CD4-positive, alpha-beta T cell (primary cell): ENCODE data around the gene SPRED2. TPM values are rescaled to one million over a fixed set of nuclear protein-coding genes. Genes with fewer than 3 reads are reported as not detected.

Experiments
- ATAC-seq: fragments of 200-7000 bp; cut with Tn5 transposase; one replicate; pipeline ENCODE4 v1.10.0; 2022; ENCODE audit warnings: mild to moderate bottlenecking; ENCODE audit not compliant: poor library complexity
- CTCF ChIA-PET: fragments of 350-600 bp; sonication (Branson Sonifier 250); formaldehyde crosslinking; loops from one replicate; lab custom pipeline; 2021; ENCODE audit warnings: antibody characterized with exemption, inconsistent platforms; lab: Charles Lee
- POLR2A ChIA-PET: fragments of 350-600 bp; sonication (Branson Sonifier 250); formaldehyde crosslinking; loops from one replicate; lab custom pipeline; 2021; ENCODE audit warnings: antibody characterized with exemption, inconsistent platforms; lab: Charles Lee
- DNase-seq, 14 experiments: peaks; one replicate each; pipeline ENCODE4 v3.0.0-alpha.2; 2013 to 2020; ENCODE audit warnings: mixed read lengths in 2 of 14
- H3K27ac ChIP-seq, 2 donors: one replicate each; pipeline versions ENCODE4 v1.5.1 to v1.7.0; 2013; ENCODE audit warnings: low read length in 2 of 2, low read depth in 1 of 2, mild to moderate bottlenecking in 1 of 2
- H3K27me3 ChIP-seq, 2 experiments: 1 replicate in 1 of 2; 2 replicates in 1 of 2; pipeline versions ENCODE4 v1.6.1 to v1.7.0; 2013; ENCODE audit warnings: low read length in 2 of 2, control low read depth in 1 of 2, mild to moderate bottlenecking in 1 of 2, moderate library complexity in 1 of 2; ENCODE audit not compliant: insufficient read depth in 2 of 2, control insufficient read depth in 1 of 2
- H3K36me3 ChIP-seq: one replicate; pipeline ENCODE4 v1.6.1; 2013; ENCODE audit warnings: low read length, control low read depth; ENCODE audit not compliant: insufficient read depth
- H3K4me1 ChIP-seq: one replicate; pipeline ENCODE4 v1.6.1; 2013; ENCODE audit warnings: low read length, control low read depth; ENCODE audit not compliant: insufficient read depth
- H3K4me3 ChIP-seq: one replicate; pipeline ENCODE4 v1.5.1; 2013; ENCODE audit warnings: mild to moderate bottlenecking, low read length, moderate library complexity
- H3K9me3 ChIP-seq, 2 experiments: 1 replicate in 1 of 2; 2 replicates in 1 of 2; pipeline versions ENCODE4 v1.6.1 to v1.7.0; 2013; ENCODE audit warnings: low read length in 2 of 2, mild to moderate bottlenecking in 2 of 2, control low read depth in 1 of 2, moderate library complexity in 1 of 2; ENCODE audit not compliant: control insufficient read depth in 1 of 2, insufficient read depth in 1 of 2
- H3K27ac Mint-ChIP-seq: one replicate; pipeline ENCODE4 v1.8.0; 2020; ENCODE audit warnings: mixed read lengths
- H3K27me3 Mint-ChIP-seq: one replicate; pipeline ENCODE4 v1.8.0; 2021; ENCODE audit warnings: mixed read lengths
- H3K36me3 Mint-ChIP-seq: one replicate; pipeline ENCODE4 v1.8.0; 2021; ENCODE audit warnings: low read depth, mixed read lengths
- H3K4me1 Mint-ChIP-seq: one replicate; pipeline ENCODE4 v1.8.0; 2021; ENCODE audit warnings: low read depth, mixed read lengths
- H3K4me3 Mint-ChIP-seq: one replicate; pipeline ENCODE4 v1.8.0; 2020; ENCODE audit warnings: mild to moderate bottlenecking, mixed read lengths
- H3K9me3 Mint-ChIP-seq: one replicate; pipeline ENCODE4 v1.8.0; 2020; ENCODE audit warnings: mixed read lengths
- CTCF ChIP-seq: fragments of 200-600 bp; IDR thresholded peaks from one replicate; pipeline ENCODE4 v1.8.0; 2022; ENCODE audit warnings: antibody characterized with exemption, mild to moderate bottlenecking
- intact Hi-C, 2 experiments: fragments of 100-400 bp; cut with DNase I in 1 of 2; cut with micrococcal nuclease in 1 of 2; formaldehyde crosslinking; loops; one replicate each; pipeline versions ENCODE4 v1.15.1 to v1.9.0; 2023 to 2025; cut with DNase I, micrococcal nuclease
- total RNA-seq, 174 experiments: library from RNA in 2 of 174; stranded (reverse) in 2 of 174; gene quantifications; one replicate each; pipeline ENCODE4 v1.2.3 and lab custom pipeline; 2021 to 2026

The SPRED2 gene
- total RNA-seq, 2 experiments from 2014 or later, result 2.5 to 2.8 TPM

DNA sequence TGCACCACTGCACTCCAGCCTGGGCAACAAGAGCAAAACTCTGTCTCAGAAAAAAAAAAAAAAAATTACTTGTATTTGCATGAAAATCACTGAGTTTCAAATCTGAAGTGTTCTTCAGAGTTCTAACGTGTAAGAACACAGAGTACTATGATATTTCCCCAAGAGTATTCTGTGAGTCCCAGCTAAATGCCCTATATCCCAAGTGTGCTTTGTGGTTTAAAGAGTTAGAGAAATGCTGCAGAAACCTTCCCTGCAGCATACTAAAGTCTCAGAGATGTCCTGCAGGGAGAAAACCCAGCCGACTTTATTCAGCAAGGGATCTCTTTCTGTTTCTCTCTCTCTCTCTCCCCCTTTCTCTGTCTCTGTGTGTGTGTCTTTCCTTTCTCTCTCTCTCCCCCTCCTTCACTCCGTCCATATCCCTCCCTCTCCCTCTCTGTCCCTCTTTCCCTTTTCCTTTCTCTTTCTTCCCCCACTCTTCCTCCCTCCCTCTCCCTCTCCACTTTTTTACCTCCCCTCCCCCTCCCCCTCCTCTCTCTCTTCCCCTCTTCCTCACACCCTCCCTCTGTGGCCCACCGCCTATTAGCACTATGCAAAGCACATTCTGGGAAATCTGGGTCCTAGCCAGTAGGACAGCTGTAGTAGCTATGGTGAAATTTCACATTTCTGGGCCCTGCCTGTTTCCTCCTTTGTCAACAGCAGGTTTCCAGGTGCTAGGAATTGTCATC lies 150.6 kb downstream of the SPRED2 start:
- DNase-seq (no peak), ATAC-seq (no peak)
- no peak for TF ChIP-seq CTCF
- no peak overlapping the region for H3K27ac Mint-ChIP-seq
- ChIA-PET CTCF (no interaction called here), POLR2A (no interaction called here)
- Histone ChIP-seq H3K27ac (no peak overlapping the region), H3K9me3 (no peaks in the 10 kb centered on the region), H3K36me3 (no peaks in the 10 kb centered on the region), H3K4me3 (no peak overlapping the region), H3K27me3 (no peaks in the 10 kb centered on the region), H3K4me1 (peaks cover 13% of the 10 kb centered on the region)
- no peaks in the 10 kb centered on the region for H3K36me3 Mint-ChIP-seq
- H3K4me1 Mint-ChIP-seq, result peaks cover 13% of the 10 kb centered on the region
- intact Hi-C loops, result loop anchor here in 1 of 2 experiments (10.0 kb wide), 1 partner anchor 63 kb away; no protein-coding TSS in a partner anchor
- no peaks in the 10 kb centered on the region for H3K9me3 Mint-ChIP-seq
- no peak overlapping the region for H3K4me3 Mint-ChIP-seq
- no peaks in the 10 kb centered on the region for H3K27me3 Mint-ChIP-seq

- CTCF ChIA-PET, result no interaction called here
- no peaks in the 10 kb centered on the region for H3K36me3 Mint-ChIP-seq
- Histone ChIP-seq H3K4me1 (peaks cover 13% of the 10 kb centered on the region), H3K36me3 (no peaks in the 10 kb centered on the region), H3K27me3 (no peaks in the 10 kb centered on the region), H3K9me3 (no peaks in the 10 kb centered on the region), H3K4me3 (no peak overlapping the region), H3K27ac (no peak overlapping the region)
- no peak for DNase-seq
- peaks cover 18% of the 10 kb centered on the region for H3K4me1 Mint-ChIP-seq
- no peak for TF ChIP-seq CTCF
- no peak overlapping the region for H3K4me3 Mint-ChIP-seq
- H3K27ac Mint-ChIP-seq, result no peak overlapping the region
- no peaks in the 10 kb centered on the region for H3K27me3 Mint-ChIP-seq
- POLR2A ChIA-PET, result no interaction called here
- no peaks in the 10 kb centered on the region for H3K9me3 Mint-ChIP-seq
- intact Hi-C loops, result loop anchor here in 1 of 2 experiments (10.0 kb wide), 1 partner anchor 65 kb away; no protein-coding TSS in a partner anchor
- no peak for ATAC-seq
Observed at GRCh38 chr2:65279756-65280155, 152.6 kb downstream of the SPRED2 start.

DNA sequence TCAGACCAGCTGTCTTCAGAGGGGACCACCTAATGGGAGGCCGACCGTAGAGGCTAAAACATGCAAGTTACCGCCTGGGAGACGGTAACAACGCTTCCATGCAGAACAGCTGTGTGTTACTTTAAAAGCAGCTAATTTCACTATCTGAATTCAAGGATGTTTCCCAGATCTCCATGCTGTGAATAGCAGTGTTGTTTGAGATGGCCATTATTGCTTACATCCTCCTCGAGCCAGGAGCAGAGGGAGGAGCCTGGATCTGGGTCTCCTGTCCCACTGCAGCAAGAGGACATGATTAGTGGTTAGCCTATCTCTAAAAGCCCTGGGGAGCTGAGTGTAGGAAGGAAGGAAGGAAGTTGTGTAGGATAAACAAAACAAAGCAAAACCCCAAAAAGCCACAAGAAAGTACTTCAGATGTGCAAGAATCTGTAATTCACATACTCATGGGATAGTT lies 153.8 kb downstream of the SPRED2 start:
- POLR2A ChIA-PET, result interaction anchor here (0.7 to 1.1 kb wide), 3 partner anchors 9 to 51 kb away, joined by 3 read pairs; partner anchors contain the start of gene ACTR2
- Histone ChIP-seq H3K27me3 (no peaks in the 10 kb centered on the region), H3K27ac (no peak overlapping the region), H3K9me3 (no peaks in the 10 kb centered on the region), H3K4me3 (no peak overlapping the region), H3K36me3 (no peaks in the 10 kb centered on the region), H3K4me1 (peaks cover 13% of the 10 kb centered on the region)
- no peak for ATAC-seq
- no peak overlapping the region for H3K4me3 Mint-ChIP-seq
- H3K4me1 Mint-ChIP-seq, result peaks cover 18% of the 10 kb centered on the region
- H3K9me3 Mint-ChIP-seq, result no peaks in the 10 kb centered on the region
- CTCF ChIA-PET, result interaction anchor here (1.1 kb wide), 1 partner anchor 72 kb away, joined by 3 read pairs; no protein-coding TSS in a partner anchor
- no peaks in the 10 kb centered on the region for H3K36me3 Mint-ChIP-seq
- intact Hi-C loops, result no loop called here
- H3K27ac Mint-ChIP-seq, result no peak overlapping the region
- no peaks in the 10 kb centered on the region for H3K27me3 Mint-ChIP-seq
- no peak for DNase-seq
- TF ChIP-seq CTCF, result no peak
